Right atrium auricular region (tissue), 2 donors: ENCODE data around the gene CPNE8. TPM values are rescaled to one million over a fixed set of nuclear protein-coding genes. Genes with fewer than 3 reads are reported as not detected.

ENCODE experiments used
- DNase-seq: peaks from one replicate; pipeline ENCODE4 v3.0.0-alpha.2; 2019; ENCODE audit warnings: low spot score
- H3K27ac ChIP-seq, 2 donors: fragments of 200-600 bp; sonication (generic); 1 replicate in 1 of 2; 2 replicates in 1 of 2; pipeline ENCODE4 v1.5.1; 2016 to 2019
- H3K27me3 ChIP-seq, 2 donors: fragments of 200-600 bp; sonication (generic); one replicate each; pipeline versions ENCODE4 v1.5.1 to v1.6.0; 2017 to 2019
- H3K36me3 ChIP-seq: fragments of 200-600 bp; sonication (generic); one replicate; pipeline ENCODE4 v1.5.1; 2016
- H3K4me1 ChIP-seq, 2 donors: fragments of 200-600 bp; sonication (generic); one replicate each; pipeline versions ENCODE4 v1.5.1 to v1.6.0; 2017 to 2019
- H3K4me3 ChIP-seq, 2 donors: fragments of 200-600 bp; sonication (generic); 1 replicate in 1 of 2; 2 replicates in 1 of 2; pipeline ENCODE4 v1.5.1; 2017 to 2019; ENCODE audit warnings: mild to moderate bottlenecking in 1 of 2, moderate library complexity in 1 of 2
- H3K9me3 ChIP-seq, 2 donors: fragments of 200-600 bp; sonication (generic); one replicate each; pipeline ENCODE4 v1.5.1; 2019
- total RNA-seq, 2 donors: library from RNA; depleted of rRNA; stranded (reverse); fragments of >200 nt; gene quantifications; one replicate each; pipeline ENCODE4 v1.1.0, GENCODE V29; 2016
- TF ChIP-seq, protein P1 (sequence below), 2 donors: fragments of 200-600 bp; sonication (generic); IDR thresholded peaks; one replicate each; pipeline ENCODE4 v1.5.1; 2019; ENCODE audit warnings: antibody characterized with exemption in 2 of 2

CPNE8 gene
- total RNA-seq, 2 donors from 2014 or later: 33.1 to 36.2 TPM

DNA sequence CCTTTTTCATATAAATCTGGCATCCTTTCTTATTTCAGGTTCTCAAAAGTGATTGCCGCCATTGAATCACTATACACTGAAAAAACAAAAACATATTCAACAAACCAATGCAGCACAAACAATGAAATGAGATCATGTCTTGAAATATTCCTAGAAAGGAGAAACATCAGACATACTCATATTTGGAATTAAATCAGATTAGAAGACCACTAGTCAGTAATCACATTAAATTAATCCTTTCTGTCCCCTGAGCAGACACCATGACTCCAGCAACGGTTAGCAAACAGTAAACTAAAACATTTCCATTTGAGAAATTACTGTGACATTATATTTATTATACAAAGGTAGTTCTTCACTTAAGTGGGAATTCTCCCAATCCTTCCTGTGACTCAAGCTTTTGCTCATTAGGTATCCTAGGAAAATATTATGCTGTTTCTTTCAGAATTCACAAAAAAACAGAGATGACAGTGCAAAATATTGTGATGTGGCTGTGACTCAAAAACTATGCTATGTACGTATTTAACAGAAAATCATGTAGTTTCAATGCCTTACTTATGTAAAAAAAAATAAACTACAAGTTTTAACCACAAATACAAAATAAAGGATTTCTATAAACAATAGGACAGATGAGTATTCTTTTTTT is 29.7 kb downstream of the CPNE8 start:
- no peaks in the 10 kb centered on the region for H3K4me1 ChIP-seq
- no peak for DNase-seq
- no peak overlapping the region for H3K4me3 ChIP-seq
- H3K9me3 ChIP-seq: no peaks in the 10 kb centered on the region
- peaks cover 9% of the 10 kb centered on the region for H3K36me3 ChIP-seq
- H3K27ac ChIP-seq: no peak overlapping the region
- TF ChIP-seq, protein P1, sequence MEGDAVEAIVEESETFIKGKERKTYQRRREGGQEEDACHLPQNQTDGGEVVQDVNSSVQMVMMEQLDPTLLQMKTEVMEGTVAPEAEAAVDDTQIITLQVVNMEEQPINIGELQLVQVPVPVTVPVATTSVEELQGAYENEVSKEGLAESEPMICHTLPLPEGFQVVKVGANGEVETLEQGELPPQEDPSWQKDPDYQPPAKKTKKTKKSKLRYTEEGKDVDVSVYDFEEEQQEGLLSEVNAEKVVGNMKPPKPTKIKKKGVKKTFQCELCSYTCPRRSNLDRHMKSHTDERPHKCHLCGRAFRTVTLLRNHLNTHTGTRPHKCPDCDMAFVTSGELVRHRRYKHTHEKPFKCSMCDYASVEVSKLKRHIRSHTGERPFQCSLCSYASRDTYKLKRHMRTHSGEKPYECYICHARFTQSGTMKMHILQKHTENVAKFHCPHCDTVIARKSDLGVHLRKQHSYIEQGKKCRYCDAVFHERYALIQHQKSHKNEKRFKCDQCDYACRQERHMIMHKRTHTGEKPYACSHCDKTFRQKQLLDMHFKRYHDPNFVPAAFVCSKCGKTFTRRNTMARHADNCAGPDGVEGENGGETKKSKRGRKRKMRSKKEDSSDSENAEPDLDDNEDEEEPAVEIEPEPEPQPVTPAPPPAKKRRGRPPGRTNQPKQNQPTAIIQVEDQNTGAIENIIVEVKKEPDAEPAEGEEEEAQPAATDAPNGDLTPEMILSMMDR (IDR thresholded peaks at IDR 0.05): no peak
- no peaks in the 10 kb centered on the region for H3K27me3 ChIP-seq

- H3K36me3 ChIP-seq: peaks cover 14% of the 10 kb centered on the region
These were observed 32.8 kb downstream of the CPNE8 start for GRCh38 chr12:38872561-38872960.

DNA sequence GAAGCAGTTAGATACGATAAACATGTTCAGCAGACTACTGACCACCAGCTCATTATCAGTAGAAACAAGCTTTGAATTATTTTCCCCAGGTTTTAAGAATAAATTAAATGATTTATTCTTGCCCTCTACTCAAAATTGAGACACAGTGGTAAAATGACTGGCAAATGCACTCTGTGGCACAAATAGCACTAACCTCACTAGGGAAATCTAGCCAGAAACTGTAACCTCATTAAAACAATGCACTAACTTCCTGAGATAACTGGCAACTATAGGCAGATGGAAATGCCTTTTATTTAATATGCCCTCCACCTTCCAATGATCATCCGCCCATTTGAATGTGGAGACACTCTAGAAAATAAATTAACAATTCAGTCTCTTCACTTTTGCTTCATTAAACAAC is 33.2 kb downstream of the CPNE8 start:
- H3K27ac ChIP-seq: no peak overlapping the region
- TF ChIP-seq, protein P1 (IDR thresholded peaks at IDR 0.05): no peak
- no peaks in the 10 kb centered on the region for H3K4me1 ChIP-seq
- H3K36me3 ChIP-seq: peaks cover 14% of the 10 kb centered on the region
- DNase-seq: no peak
- no peak overlapping the region for H3K4me3 ChIP-seq
- H3K27me3 ChIP-seq: no peaks in the 10 kb centered on the region
- no peaks in the 10 kb centered on the region for H3K9me3 ChIP-seq

More at GRCh38 chr12:38872561-38872960, 32.8 kb downstream of the CPNE8 start:
- Histone ChIP-seq H3K27ac (no peak overlapping the region), H3K27me3 (no peaks in the 10 kb centered on the region), H3K9me3 (no peaks in the 10 kb centered on the region), H3K4me3 (no peak overlapping the region), H3K4me1 (no peaks in the 10 kb centered on the region)
- no peak for DNase-seq
- TF ChIP-seq, protein P1 (IDR thresholded peaks at IDR 0.05): no peak

GRCh38 chr12:38869036-38869435 is 36.4 kb downstream of the CPNE8 start:
- TF ChIP-seq, protein P1 (IDR thresholded peaks at IDR 0.05): no peak
- H3K27ac ChIP-seq: no peak overlapping the region
- no peaks in the 10 kb centered on the region for H3K4me1 ChIP-seq
- H3K9me3 ChIP-seq: no peaks in the 10 kb centered on the region
- DNase-seq: no peak
- H3K36me3 ChIP-seq: peaks cover 14% of the 10 kb centered on the region
- H3K4me3 ChIP-seq: no peak overlapping the region
- H3K27me3 ChIP-seq: no peaks in the 10 kb centered on the region

DNA sequence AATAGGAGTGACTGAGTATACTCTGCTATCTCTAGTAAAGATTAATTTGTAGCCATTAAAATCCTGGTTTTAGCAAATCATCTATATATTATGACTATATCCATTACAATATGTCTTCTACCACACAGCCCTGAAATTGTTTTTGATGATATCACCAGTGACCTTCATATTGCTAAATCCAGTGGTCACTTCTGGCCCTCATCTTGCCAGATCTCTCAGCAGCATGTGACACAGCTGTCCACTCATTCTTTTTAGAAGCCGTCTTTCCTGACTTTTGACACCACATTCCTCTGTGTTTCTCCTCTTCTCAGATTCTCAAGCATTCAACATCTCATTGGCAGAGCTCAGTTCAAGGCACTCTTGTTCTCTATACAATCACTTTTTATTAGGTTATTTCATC is 54.9 kb downstream of the CPNE8 start:
- Histone ChIP-seq H3K36me3 (no peaks in the 10 kb centered on the region), H3K4me3 (no peak overlapping the region), H3K9me3 (peaks cover 0 to 6% of the 10 kb centered on the region in 2 donors), H3K27me3 (no peaks in the 10 kb centered on the region), H3K27ac (no peak overlapping the region), H3K4me1 (peaks cover 0 to 10% of the 10 kb centered on the region in 2 donors)
- TF ChIP-seq, protein P1 (IDR thresholded peaks at IDR 0.05): no peak
- no peak for DNase-seq

DNA sequence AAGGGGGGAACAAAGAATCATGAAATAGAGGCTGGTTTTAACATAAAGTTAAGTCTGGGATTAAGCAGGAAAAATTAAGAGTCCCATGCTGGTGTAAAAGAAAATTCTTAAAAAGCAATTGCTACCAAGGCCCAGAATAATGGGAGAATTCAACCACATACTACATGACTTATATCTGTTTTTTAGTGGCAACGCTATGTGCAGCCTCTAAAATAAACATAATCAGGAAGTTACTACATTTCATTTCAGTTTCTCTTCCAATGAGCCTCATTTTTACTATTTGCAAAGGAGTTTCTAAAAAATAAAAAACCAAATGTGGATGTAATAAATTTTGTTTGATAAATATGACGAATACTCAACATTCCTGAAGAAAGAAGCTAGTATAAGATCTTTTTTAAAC is 58.1 kb downstream of the CPNE8 start:
- H3K27me3 ChIP-seq: no peaks in the 10 kb centered on the region
- no peak overlapping the region for H3K4me3 ChIP-seq

More for the DNA sequence above, 58.1 kb downstream of the CPNE8 start:
- Histone ChIP-seq H3K4me1 (peaks cover 0 to 18% of the 10 kb centered on the region in 2 donors), H3K27ac (no peak overlapping the region), H3K36me3 (no peaks in the 10 kb centered on the region), H3K9me3 (no peaks in the 10 kb centered on the region)
- no peak for DNase-seq
- TF ChIP-seq, protein P1 (IDR thresholded peaks at IDR 0.05): no peak
